Stimulated activated memory B cell treated with anti-CD40 and anti-IgM and Interleukin-4, amounts not matched to agents 10 μg/mL and 1 μg/mL and 100 μg/mL, for 72 hours (primary cell): ENCODE data around the gene PRKCG.
A peak's percentile ranks its signal among the peaks of the same experiment; 100 is the strongest.
"Not testable (repeated sequence)": the region's sequence is repeated elsewhere in the genome, so short reads cannot be mapped to it uniquely, and the experiment has no call there.

Source experiments
- ATAC-seq: fragments of 150-1000 bp; cut with Tn5 transposase; 2 replicates; pipeline ENCODE4 v1.10.0; 2021
- H3K27ac Mint-ChIP-seq: one replicate; pipeline ENCODE4 v1.8.0; 2022; ENCODE audit warnings: mild to moderate bottlenecking, mixed read lengths
- H3K27me3 Mint-ChIP-seq: one replicate; pipeline ENCODE4 v1.8.0; 2022; ENCODE audit warnings: mixed read lengths
- H3K36me3 Mint-ChIP-seq: one replicate; pipeline ENCODE4 v1.8.0; 2022; ENCODE audit warnings: mixed read lengths
- H3K4me1 Mint-ChIP-seq: one replicate; pipeline ENCODE4 v1.8.0; 2022; ENCODE audit warnings: mixed read lengths
- H3K4me3 Mint-ChIP-seq: one replicate; pipeline ENCODE4 v1.8.0; 2022; ENCODE audit warnings: mild to moderate bottlenecking, moderate library complexity, mixed read lengths
- H3K9me3 Mint-ChIP-seq: one replicate; pipeline ENCODE4 v1.8.0; 2022; ENCODE audit warnings: mixed read lengths

PRKCG gene

GRCh38 chr19:53881482-53882390, at the start of gene PRKCG:
PRKCG (plus strand) TSS chr19:53882197; CDS start chr19:53882495, 298 bp downstream.
- peaks cover 5% of the 10 kb centered on the region for H3K36me3 Mint-ChIP-seq
- peaks cover 6% of the 10 kb centered on the region for H3K27me3 Mint-ChIP-seq
- peak; percentile 44 for ATAC-seq
- peaks cover 3% of the 10 kb centered on the region for H3K9me3 Mint-ChIP-seq
- peaks cover 15% of the 10 kb centered on the region for H3K4me1 Mint-ChIP-seq
- no peak within 1 kb of the TSS for H3K27ac Mint-ChIP-seq
- no peak within 1 kb of the TSS for H3K4me3 Mint-ChIP-seq

GRCh38 chr19:53832861-53833260, 49.1 kb upstream of the PRKCG start:
- H3K4me3 Mint-ChIP-seq, result not testable (repeated sequence)

GRCh38 chr19:53838446-53838845, 43.6 kb upstream of the PRKCG start:
- not testable (repeated sequence) for ATAC-seq, H3K4me1 Mint-ChIP-seq, H3K4me3 Mint-ChIP-seq, H3K27ac Mint-ChIP-seq, H3K36me3 Mint-ChIP-seq, H3K9me3 Mint-ChIP-seq
- peaks cover 14% of the 10 kb centered on the region for H3K27me3 Mint-ChIP-seq

More at GRCh38 chr19:53832861-53833260, 49.1 kb upstream of the PRKCG start:
- H3K27me3 Mint-ChIP-seq, result peaks cover 40% of the 10 kb centered on the region
- H3K36me3 Mint-ChIP-seq, H3K27ac Mint-ChIP-seq, H3K9me3 Mint-ChIP-seq, H3K4me1 Mint-ChIP-seq, ATAC-seq: not testable (repeated sequence)

- H3K27ac Mint-ChIP-seq, H3K36me3 Mint-ChIP-seq, H3K9me3 Mint-ChIP-seq, H3K4me1 Mint-ChIP-seq, ATAC-seq, H3K27me3 Mint-ChIP-seq, H3K4me3 Mint-ChIP-seq: not testable (repeated sequence)
Measured at GRCh38 chr19:53840241-53840640, 41.8 kb upstream of the PRKCG start.

GRCh38 chr19:53840914-53841313, 41.1 kb upstream of the PRKCG start:
- not testable (repeated sequence) for H3K4me3 Mint-ChIP-seq, ATAC-seq, H3K4me1 Mint-ChIP-seq, H3K36me3 Mint-ChIP-seq, H3K27me3 Mint-ChIP-seq, H3K27ac Mint-ChIP-seq, H3K9me3 Mint-ChIP-seq

GRCh38 chr19:53844849-53845246, 37.1 kb upstream of the PRKCG start:
- H3K4me3 Mint-ChIP-seq, result no peak overlapping the region
- peaks cover 5% of the 10 kb centered on the region for H3K36me3 Mint-ChIP-seq
- no peak overlapping the region for H3K27ac Mint-ChIP-seq
- H3K27me3 Mint-ChIP-seq, result peaks cover 22% of the 10 kb centered on the region
- ATAC-seq, result no peak
- H3K9me3 Mint-ChIP-seq, result peaks cover 7% of the 10 kb centered on the region
- no peaks in the 10 kb centered on the region for H3K4me1 Mint-ChIP-seq

GRCh38 chr19:53847555-53847954, 34.4 kb upstream of the PRKCG start:
- peaks cover 9% of the 10 kb centered on the region for H3K4me1 Mint-ChIP-seq
- H3K4me3 Mint-ChIP-seq, result no peak overlapping the region
- no peak overlapping the region for H3K27ac Mint-ChIP-seq
- peaks cover 11% of the 10 kb centered on the region for H3K9me3 Mint-ChIP-seq
- H3K36me3 Mint-ChIP-seq, result peaks cover 5% of the 10 kb centered on the region
- peaks cover 32% of the 10 kb centered on the region for H3K27me3 Mint-ChIP-seq
- ATAC-seq, result no peak

GRCh38 chr19:53849237-53849676, 32.7 kb upstream of the PRKCG start:
- Mint-ChIP-seq H3K9me3 (peaks cover 11% of the 10 kb centered on the region), H3K4me3 (no peak overlapping the region), H3K27ac (no peak overlapping the region), H3K27me3 (peaks cover 39% of the 10 kb centered on the region), H3K4me1 (peaks cover 15% of the 10 kb centered on the region), H3K36me3 (peaks cover 5% of the 10 kb centered on the region)
- ATAC-seq, result no peak

GRCh38 chr19:53853707-53854106, 28.3 kb upstream of the PRKCG start:
- Mint-ChIP-seq H3K27ac (no peak overlapping the region), H3K4me3 (no peak overlapping the region), H3K4me1 (peaks cover 15% of the 10 kb centered on the region), H3K9me3 (peaks cover 9% of the 10 kb centered on the region), H3K27me3 (peaks cover 39% of the 10 kb centered on the region), H3K36me3 (peaks cover 5% of the 10 kb centered on the region)
- ATAC-seq, result no peak

GRCh38 chr19:53864308-53864836, 17.6 kb upstream of the PRKCG start:
- H3K4me1 Mint-ChIP-seq, result peaks cover 22% of the 10 kb centered on the region
- no peak for ATAC-seq
- H3K36me3 Mint-ChIP-seq, result no peaks in the 10 kb centered on the region
- no peak overlapping the region for H3K4me3 Mint-ChIP-seq
- H3K27ac Mint-ChIP-seq, result no peak overlapping the region
- H3K27me3 Mint-ChIP-seq, result peaks cover 46% of the 10 kb centered on the region
- no peaks in the 10 kb centered on the region for H3K9me3 Mint-ChIP-seq

- H3K4me1 Mint-ChIP-seq, result peaks cover 25% of the 10 kb centered on the region
- H3K27ac Mint-ChIP-seq, result no peak overlapping the region
- ATAC-seq, result no peak
- H3K4me3 Mint-ChIP-seq, result no peak overlapping the region
- H3K9me3 Mint-ChIP-seq, result no peaks in the 10 kb centered on the region
- peaks cover 46% of the 10 kb centered on the region for H3K27me3 Mint-ChIP-seq
- H3K36me3 Mint-ChIP-seq, result no peaks in the 10 kb centered on the region
Measured at GRCh38 chr19:53865523-53865917, 16.5 kb upstream of the PRKCG start.

GRCh38 chr19:53865918-53866864, 15.8 kb upstream of the PRKCG start:
- H3K4me1 Mint-ChIP-seq, result peaks cover 32% of the 10 kb centered on the region
- H3K9me3 Mint-ChIP-seq, result no peaks in the 10 kb centered on the region
- peak overlapping the region; percentile 79 for H3K27ac Mint-ChIP-seq
- peaks cover 46% of the 10 kb centered on the region for H3K27me3 Mint-ChIP-seq
- no peaks in the 10 kb centered on the region for H3K36me3 Mint-ChIP-seq
- ATAC-seq, result no peak
- H3K4me3 Mint-ChIP-seq, result peak overlapping the region; percentile 70

- ATAC-seq, result no peak
- no peak overlapping the region for H3K4me3 Mint-ChIP-seq
Measured at GRCh38 chr19:53866865-53867224, 15.2 kb upstream of the PRKCG start.

GRCh38 chr19:53867225-53868090, 14.5 kb upstream of the PRKCG start, which contains the start of gene MYADM:
MYADM (plus strand) TSS chr19:53867883; CDS start chr19:53873530, 5,647 bp downstream.
- Mint-ChIP-seq H3K4me3 (peak within 1 kb of the TSS; percentile 85), H3K27ac (peak within 1 kb of the TSS; percentile 79), H3K36me3 (peaks cover 5% of the 10 kb centered on the region), H3K27me3 (peaks cover 46% of the 10 kb centered on the region), H3K4me1 (peaks cover 38% of the 10 kb centered on the region), H3K9me3 (no peaks in the 10 kb centered on the region)
- ATAC-seq, result peak; percentile 86

More at GRCh38 chr19:53866865-53867224, 15.2 kb upstream of the PRKCG start:
- no peaks in the 10 kb centered on the region for H3K9me3 Mint-ChIP-seq
- peaks cover 46% of the 10 kb centered on the region for H3K27me3 Mint-ChIP-seq
- peak overlapping the region; percentile 79 for H3K27ac Mint-ChIP-seq
- H3K4me1 Mint-ChIP-seq, result peaks cover 38% of the 10 kb centered on the region
- peaks cover 5% of the 10 kb centered on the region for H3K36me3 Mint-ChIP-seq
